A673 (cell line): ENCODE data around the gene ADD3.

Experiments used
- EZH2 ChIP-seq: fragments of 200-600 bp; sonication (generic); IDR thresholded peaks from 2 replicates; pipeline ENCODE4 v1.6.1; 2017; ENCODE audit warnings: borderline replicate concordance, low read depth, mild to moderate bottlenecking, mixed read lengths, antibody characterized with exemption, low read length; ENCODE audit not compliant: poor library complexity, severe bottlenecking
- TF ChIP-seq, protein P1 (sequence below): fragments of 300-800, 200-600 bp; sonication (generic); conservative IDR thresholded peaks from 2 replicates; pipeline ENCODE4 v1.5.1; 2017; ENCODE audit warnings: low read depth, mild to moderate bottlenecking, antibody characterized with exemption, low read length, moderate library complexity, mixed read lengths

DNA sequence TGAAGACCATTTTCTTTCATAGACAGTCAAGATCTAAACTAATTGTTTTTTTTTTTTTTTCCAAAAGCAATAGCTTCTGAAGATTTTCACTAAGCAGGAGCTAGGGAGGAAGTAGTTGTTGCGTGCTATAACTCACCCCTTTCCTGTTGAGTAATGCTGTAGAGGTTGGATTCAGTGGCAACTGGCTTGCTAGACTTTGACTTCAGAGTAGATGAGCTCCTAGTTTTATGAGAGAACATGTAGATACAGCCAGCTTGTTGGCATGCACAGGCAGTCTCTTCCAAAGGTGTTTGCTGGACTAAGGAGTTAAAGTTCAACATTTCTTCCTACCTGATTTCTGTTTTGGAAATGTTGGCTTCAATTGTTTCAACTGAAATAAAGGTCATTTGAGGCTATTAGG is 133.4 kb downstream of the ADD3 start:
- TF ChIP-seq, protein P1, sequence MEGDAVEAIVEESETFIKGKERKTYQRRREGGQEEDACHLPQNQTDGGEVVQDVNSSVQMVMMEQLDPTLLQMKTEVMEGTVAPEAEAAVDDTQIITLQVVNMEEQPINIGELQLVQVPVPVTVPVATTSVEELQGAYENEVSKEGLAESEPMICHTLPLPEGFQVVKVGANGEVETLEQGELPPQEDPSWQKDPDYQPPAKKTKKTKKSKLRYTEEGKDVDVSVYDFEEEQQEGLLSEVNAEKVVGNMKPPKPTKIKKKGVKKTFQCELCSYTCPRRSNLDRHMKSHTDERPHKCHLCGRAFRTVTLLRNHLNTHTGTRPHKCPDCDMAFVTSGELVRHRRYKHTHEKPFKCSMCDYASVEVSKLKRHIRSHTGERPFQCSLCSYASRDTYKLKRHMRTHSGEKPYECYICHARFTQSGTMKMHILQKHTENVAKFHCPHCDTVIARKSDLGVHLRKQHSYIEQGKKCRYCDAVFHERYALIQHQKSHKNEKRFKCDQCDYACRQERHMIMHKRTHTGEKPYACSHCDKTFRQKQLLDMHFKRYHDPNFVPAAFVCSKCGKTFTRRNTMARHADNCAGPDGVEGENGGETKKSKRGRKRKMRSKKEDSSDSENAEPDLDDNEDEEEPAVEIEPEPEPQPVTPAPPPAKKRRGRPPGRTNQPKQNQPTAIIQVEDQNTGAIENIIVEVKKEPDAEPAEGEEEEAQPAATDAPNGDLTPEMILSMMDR, result no peak
- TF ChIP-seq EZH2, result no peak
